ENCODE measurements around the gene LMO3.

- TF ChIP-seq CTCF (IDR thresholded peaks at IDR 0.05) (no peak), POLR2AphosphoS5 (IDR thresholded peaks at IDR 0.05) (no peak), EP300 (IDR thresholded peaks at IDR 0.05) (no peak)
Observed at GRCh38 chr12:16611146-16611545, 5.2 kb upstream of the LMO3 start.
